Activated naive CD8-positive, alpha-beta T cell treated with anti-CD3 and anti-CD28 coated beads, Interleukin-2, amount 50 U/mL, for 24 hours (primary cell): Measurements from ENCODE around the gene CADM1.

ENCODE experiments used
- ATAC-seq: fragments of 150-1000 bp; cut with Tn5 transposase; one replicate; pipeline ENCODE4 v1.10.0; 2021
- DNase-seq: peaks from one replicate; pipeline ENCODE4 v3.0.0; 2021
- H3K27ac Mint-ChIP-seq: one replicate; pipeline ENCODE4 v1.8.0; 2021; ENCODE audit warnings: mild to moderate bottlenecking, mixed read lengths
- H3K27me3 Mint-ChIP-seq: one replicate; pipeline ENCODE4 v1.8.0; 2021; ENCODE audit warnings: mixed read lengths
- H3K36me3 Mint-ChIP-seq: one replicate; pipeline ENCODE4 v1.8.0; 2021; ENCODE audit warnings: low read depth, mixed read lengths
- H3K4me1 Mint-ChIP-seq: one replicate; pipeline ENCODE4 v1.8.0; 2021; ENCODE audit warnings: mixed read lengths
- H3K4me3 Mint-ChIP-seq: one replicate; pipeline ENCODE4 v1.8.0; 2021; ENCODE audit warnings: mild to moderate bottlenecking, moderate library complexity, mixed read lengths
- H3K9me3 Mint-ChIP-seq: one replicate; pipeline ENCODE4 v1.8.0; 2021; ENCODE audit warnings: mixed read lengths

Gene CADM1

DNA sequence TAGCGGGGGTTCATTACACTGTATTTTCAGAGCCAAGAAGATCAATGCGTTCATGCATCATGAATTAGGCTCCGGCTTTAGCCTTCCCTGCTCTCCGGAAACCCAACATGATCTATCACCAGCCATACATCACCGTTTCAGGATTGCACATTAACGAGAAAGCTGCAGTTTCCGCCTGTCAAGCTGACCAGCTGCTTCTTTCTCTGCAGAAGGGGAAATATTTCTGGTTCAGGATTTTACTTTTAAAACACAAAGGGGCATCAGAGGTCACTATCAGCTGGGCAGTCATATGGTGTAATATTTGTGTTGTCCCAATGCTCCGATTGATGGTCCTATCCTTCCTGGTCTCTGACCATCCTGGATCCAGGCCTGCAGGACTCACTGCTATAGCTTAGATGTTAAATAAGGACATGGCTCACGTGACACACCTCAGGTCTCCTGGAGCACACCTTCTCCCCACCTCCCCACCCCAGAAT is 21.4 kb upstream of the CADM1 start:
- no peaks in the 10 kb centered on the region for H3K9me3 Mint-ChIP-seq
- H3K4me1 Mint-ChIP-seq: no peaks in the 10 kb centered on the region
- no peak for ATAC-seq
- H3K36me3 Mint-ChIP-seq: no peaks in the 10 kb centered on the region
- H3K27ac Mint-ChIP-seq: no peak overlapping the region
- DNase-seq: no peak
- H3K27me3 Mint-ChIP-seq: peaks cover 6% of the 10 kb centered on the region
- no peak overlapping the region for H3K4me3 Mint-ChIP-seq

GRCh38 chr11:115524572-115524971 is 20.4 kb upstream of the CADM1 start:
- no peaks in the 10 kb centered on the region for H3K9me3 Mint-ChIP-seq
- no peak for DNase-seq
- H3K27me3 Mint-ChIP-seq: peaks cover 9% of the 10 kb centered on the region
- no peak overlapping the region for H3K4me3 Mint-ChIP-seq
- H3K4me1 Mint-ChIP-seq: no peaks in the 10 kb centered on the region
- no peak for ATAC-seq
- H3K27ac Mint-ChIP-seq: no peak overlapping the region
- no peaks in the 10 kb centered on the region for H3K36me3 Mint-ChIP-seq

DNA sequence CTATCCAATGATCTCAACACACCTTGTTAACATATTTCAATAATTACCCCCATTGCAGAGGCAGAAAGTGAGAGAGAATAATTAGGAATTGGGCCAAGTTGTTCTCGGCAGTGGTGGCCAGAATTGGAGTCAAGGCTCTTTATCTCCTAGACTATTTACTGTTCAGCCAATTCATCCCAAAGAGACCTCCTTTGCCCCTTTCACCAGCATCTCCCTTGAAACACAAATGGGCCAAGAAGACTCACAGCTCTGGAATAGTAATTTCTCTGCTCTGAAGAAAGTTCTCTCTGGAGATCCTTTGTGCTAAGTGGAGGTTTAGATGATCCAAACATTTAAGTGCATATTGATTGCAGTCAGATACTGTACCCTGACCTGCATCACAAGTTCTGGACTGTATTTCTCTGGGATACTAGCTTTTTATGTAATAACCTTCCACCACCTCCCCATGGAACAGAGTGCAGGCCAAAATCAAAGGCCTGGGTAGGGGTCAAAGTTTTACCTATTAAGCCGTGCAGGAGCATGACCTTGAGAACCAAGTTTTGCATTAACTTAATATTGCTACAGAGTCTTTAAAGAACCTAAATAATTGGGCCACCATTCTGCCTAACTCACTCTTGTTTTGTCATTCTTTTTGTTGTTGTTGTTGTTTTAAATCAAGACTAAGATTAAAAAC is 19.6 kb upstream of the CADM1 start:
- Mint-ChIP-seq H3K9me3 (no peaks in the 10 kb centered on the region), H3K4me3 (no peak overlapping the region), H3K27me3 (peaks cover 9% of the 10 kb centered on the region), H3K4me1 (no peaks in the 10 kb centered on the region), H3K27ac (no peak overlapping the region), H3K36me3 (no peaks in the 10 kb centered on the region)
- ATAC-seq: no peak
- DNase-seq: no peak

DNA sequence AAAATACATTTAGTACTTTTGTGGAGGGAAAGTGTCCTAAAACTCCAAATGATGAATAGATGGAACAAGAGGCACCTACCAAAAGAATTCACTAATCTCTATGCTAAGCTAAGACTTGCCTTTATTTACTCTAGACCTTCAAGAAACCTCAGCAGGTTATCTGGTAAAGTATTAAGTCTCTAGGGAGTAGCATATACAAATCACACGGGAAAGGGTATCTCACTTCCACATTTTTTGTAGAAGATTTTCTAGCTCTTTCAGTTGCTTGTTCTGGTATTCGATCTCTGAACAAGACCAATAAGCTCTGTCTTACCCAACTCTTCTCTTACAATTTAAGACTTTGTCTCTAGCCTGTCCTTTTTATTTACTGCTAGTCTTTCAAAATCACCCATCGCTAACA is 18.1 kb upstream of the CADM1 start:
- Mint-ChIP-seq H3K27ac (no peak overlapping the region), H3K9me3 (no peaks in the 10 kb centered on the region), H3K4me3 (no peak overlapping the region), H3K4me1 (no peaks in the 10 kb centered on the region), H3K36me3 (no peaks in the 10 kb centered on the region), H3K27me3 (peaks cover 9% of the 10 kb centered on the region)
- no peak for DNase-seq
- ATAC-seq: no peak

DNA sequence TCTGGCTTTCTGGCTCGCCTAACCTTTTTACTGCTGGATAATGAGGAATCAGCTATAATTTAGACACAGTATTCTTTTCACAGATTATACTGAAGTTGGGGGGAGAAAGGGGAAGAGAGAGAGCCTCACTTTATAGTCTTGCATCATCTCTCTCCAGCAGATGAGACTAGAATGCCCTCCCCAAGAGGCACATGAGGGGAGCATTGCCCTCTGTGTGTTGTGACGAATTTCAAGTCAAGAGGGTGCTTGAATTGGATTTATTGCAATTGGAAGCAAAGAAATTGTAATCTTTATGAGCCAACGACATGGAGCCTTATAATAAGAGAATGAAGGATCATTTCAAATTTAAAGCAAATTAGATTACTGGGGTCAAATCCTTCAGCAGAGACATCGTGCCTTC is 17.6 kb upstream of the CADM1 start:
- Mint-ChIP-seq H3K9me3 (peaks cover 1% of the 10 kb centered on the region), H3K36me3 (no peaks in the 10 kb centered on the region), H3K27me3 (peaks cover 8% of the 10 kb centered on the region), H3K27ac (no peak overlapping the region), H3K4me1 (no peaks in the 10 kb centered on the region), H3K4me3 (no peak overlapping the region)
- no peak for ATAC-seq
- DNase-seq: no peak

- no peak overlapping the region for H3K4me3 Mint-ChIP-seq
- DNase-seq (no peak), ATAC-seq (no peak)
- H3K9me3 Mint-ChIP-seq: peaks cover 4% of the 10 kb centered on the region
- no peaks in the 10 kb centered on the region for H3K4me1 Mint-ChIP-seq
- no peaks in the 10 kb centered on the region for H3K36me3 Mint-ChIP-seq
- H3K27me3 Mint-ChIP-seq: peaks cover 9% of the 10 kb centered on the region
- H3K27ac Mint-ChIP-seq: no peak overlapping the region
Measured at GRCh38 chr11:115518983-115519628, 14.9 kb upstream of the CADM1 start.

DNA sequence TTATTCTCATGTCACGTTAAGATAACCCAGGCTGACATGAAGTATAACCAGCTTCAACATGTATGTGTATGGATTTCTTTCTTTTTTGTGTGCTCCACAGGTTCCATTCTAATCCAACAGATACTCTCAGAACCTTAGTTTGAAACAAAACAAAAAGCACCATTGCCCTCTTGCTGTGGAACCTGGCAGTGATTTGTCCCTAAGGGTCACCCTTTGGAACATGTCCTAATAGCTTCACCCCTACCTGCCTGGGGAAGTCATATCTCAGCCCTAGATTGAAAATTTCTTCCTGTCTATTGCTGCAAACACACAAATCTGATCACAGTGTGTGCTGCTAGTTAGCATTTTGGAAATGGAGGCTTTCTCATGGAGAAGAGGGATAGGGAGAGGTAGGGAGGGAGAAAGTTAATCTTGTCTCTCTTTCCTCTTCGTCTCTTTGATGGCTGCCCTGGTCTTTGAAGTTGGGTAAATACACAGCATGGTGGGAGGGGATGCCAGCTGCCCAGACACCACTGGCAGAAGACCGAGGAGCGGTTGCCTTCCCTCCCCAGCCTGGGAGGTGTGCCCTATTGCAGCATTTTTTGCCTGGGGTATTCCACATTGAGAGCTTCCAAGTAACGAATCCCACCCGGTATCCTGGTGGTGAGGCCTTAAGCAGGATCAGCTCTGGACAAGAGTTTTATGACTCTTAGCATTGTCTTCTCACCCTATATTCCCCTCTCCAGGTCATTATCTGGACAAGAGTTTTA is 11.6 kb upstream of the CADM1 start:
- no peak overlapping the region for H3K27ac Mint-ChIP-seq
- DNase-seq (no peak), ATAC-seq (no peak)
- H3K4me3 Mint-ChIP-seq: no peak overlapping the region
- no peaks in the 10 kb centered on the region for H3K36me3 Mint-ChIP-seq
- peaks cover 4% of the 10 kb centered on the region for H3K9me3 Mint-ChIP-seq
- H3K4me1 Mint-ChIP-seq: no peaks in the 10 kb centered on the region
- H3K27me3 Mint-ChIP-seq: peaks cover 13% of the 10 kb centered on the region

DNA sequence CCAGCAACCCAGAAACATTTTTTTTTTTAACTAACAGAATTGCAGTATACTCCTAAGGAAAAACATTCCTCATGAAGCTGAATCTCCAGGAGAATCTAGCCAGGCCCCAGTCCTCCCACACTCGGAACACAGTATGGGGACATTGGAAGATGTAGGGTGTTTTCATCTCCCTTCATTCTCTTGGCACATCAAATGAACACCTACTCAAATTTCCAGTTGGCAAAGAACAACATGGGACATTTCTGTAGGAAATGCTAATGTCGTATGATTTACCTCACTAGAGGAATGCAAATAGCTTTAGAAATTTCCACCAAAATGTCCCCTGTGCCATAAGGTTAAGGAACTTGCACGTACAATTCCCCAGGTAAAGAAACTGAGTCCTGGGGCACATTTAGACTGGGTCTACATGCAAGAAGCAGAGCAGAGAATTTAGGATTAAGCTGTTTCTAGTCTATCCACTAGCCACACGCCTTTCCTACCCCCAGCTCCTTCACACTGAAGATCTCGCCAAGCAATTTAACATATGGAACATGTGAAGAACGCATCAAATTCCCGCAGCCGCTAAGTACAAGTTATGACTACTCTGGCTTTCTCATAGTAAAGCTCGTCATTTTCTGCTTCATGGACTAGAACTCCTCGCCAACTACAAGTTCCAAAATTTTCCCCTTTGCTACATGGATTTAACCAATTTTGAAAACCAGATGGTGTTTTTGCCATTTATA is 2.9 kb upstream of the CADM1 start:
- Mint-ChIP-seq H3K9me3 (peaks cover 3% of the 10 kb centered on the region), H3K4me1 (peaks cover 5% of the 10 kb centered on the region), H3K36me3 (no peaks in the 10 kb centered on the region), H3K27ac (no peak overlapping the region), H3K27me3 (peaks cover 42% of the 10 kb centered on the region), H3K4me3 (no peak overlapping the region)
- no peak for DNase-seq
- no peak for ATAC-seq

DNA sequence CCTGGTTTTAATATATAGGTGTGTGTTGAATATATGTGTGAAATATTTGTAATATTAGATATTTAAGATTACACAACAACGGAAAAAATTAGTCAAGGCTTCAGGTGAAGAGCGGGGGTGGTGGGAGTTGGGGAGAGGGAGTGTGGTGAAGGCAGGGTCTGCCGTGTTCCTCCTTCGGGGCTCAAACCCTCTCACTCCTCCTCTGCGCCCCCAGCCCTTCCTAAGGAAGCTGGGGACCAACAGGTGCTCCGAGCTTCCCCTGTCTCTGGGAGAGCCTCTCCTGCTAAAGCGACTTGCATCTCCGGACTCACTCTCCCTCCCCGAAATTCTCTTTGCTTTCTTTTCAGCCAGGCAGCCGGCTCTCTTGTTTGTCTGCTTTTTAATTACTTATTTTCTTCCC is 960 bp upstream of the CADM1 start:
- no peak for DNase-seq
- Mint-ChIP-seq H3K4me3 (no peak overlapping the region), H3K36me3 (no peaks in the 10 kb centered on the region), H3K4me1 (peaks cover 5% of the 10 kb centered on the region), H3K9me3 (peaks cover 3% of the 10 kb centered on the region), H3K27ac (no peak overlapping the region), H3K27me3 (peaks cover 37% of the 10 kb centered on the region)
- no peak for ATAC-seq

GRCh38 chr11:115503886-115504275 is 334 bp downstream of the CADM1 start:
- Mint-ChIP-seq H3K27me3 (peaks cover 34% of the 10 kb centered on the region), H3K9me3 (peaks cover 3% of the 10 kb centered on the region), H3K27ac (no peak overlapping the region), H3K36me3 (no peaks in the 10 kb centered on the region), H3K4me3 (peak overlapping the region; percentile 46), H3K4me1 (peaks cover 5% of the 10 kb centered on the region)
- DNase-seq: no peak
- peak; percentile 14 for ATAC-seq

- H3K9me3 Mint-ChIP-seq: peaks cover 3% of the 10 kb centered on the region
- no peak overlapping the region for H3K27ac Mint-ChIP-seq
- peaks cover 38% of the 10 kb centered on the region for H3K27me3 Mint-ChIP-seq
- DNase-seq (peak; percentile 14), ATAC-seq (peak; percentile 18)
- H3K4me1 Mint-ChIP-seq: peaks cover 5% of the 10 kb centered on the region
- H3K4me3 Mint-ChIP-seq: peak overlapping the region; percentile 46
- H3K36me3 Mint-ChIP-seq: no peaks in the 10 kb centered on the region
Measured at GRCh38 chr11:115503083-115503885, 931 bp downstream of the CADM1 start.

DNA sequence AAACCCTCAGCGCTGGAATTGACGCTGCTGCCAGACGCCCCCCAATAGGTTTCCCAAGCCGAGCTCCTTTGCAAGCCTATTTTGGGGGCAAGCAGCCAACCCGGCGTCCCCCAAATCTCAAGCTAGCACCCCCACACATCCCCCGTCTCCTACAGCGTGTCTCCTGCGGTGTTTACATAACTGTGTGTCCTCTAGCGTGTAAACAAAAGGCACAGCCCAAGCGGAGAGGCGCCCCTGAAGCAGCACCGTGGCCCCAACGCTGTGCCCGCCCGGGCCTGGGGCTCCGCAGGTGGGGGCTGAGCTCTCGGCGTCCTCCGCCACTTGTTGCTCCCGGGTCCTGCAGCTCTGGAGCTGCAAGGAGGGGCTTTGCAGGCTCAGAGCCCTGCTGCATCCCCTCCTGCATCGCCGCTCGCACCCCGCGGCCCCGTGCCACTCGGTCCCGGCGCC is 1.6 kb downstream of the CADM1 start:
- H3K27ac Mint-ChIP-seq: no peak overlapping the region
- no peak for DNase-seq

GRCh38 chr11:115501893-115502589 is 2.2 kb downstream of the CADM1 start:
- Mint-ChIP-seq H3K36me3 (no peaks in the 10 kb centered on the region), H3K4me3 (no peak overlapping the region), H3K4me1 (peaks cover 5% of the 10 kb centered on the region), H3K27me3 (peaks cover 42% of the 10 kb centered on the region), H3K27ac (no peak overlapping the region), H3K9me3 (peaks cover 3% of the 10 kb centered on the region)
- DNase-seq: no peak
- peak; percentile 37 for ATAC-seq

More for the DNA sequence above, 1.6 kb downstream of the CADM1 start:
- peaks cover 42% of the 10 kb centered on the region for H3K27me3 Mint-ChIP-seq
- H3K4me1 Mint-ChIP-seq: peaks cover 5% of the 10 kb centered on the region
- H3K4me3 Mint-ChIP-seq: no peak overlapping the region
- H3K36me3 Mint-ChIP-seq: no peaks in the 10 kb centered on the region
- peaks cover 3% of the 10 kb centered on the region for H3K9me3 Mint-ChIP-seq
- no peak for ATAC-seq
